HCEC 1CT (cell line): ENCODE measurements around the gene RBBP7.

Experiments used
- DNase-seq: peaks from one replicate; pipeline ENCODE4 v3.0.0-alpha.2; 2017

The RBBP7 gene

GRCh38 chrX:16862829-16863228 lies 7.3 kb downstream of the RBBP7 start:
- no peak for DNase-seq

- DNase-seq, result no peak
Measured at GRCh38 chrX:16856744-16857143, 13.4 kb downstream of the RBBP7 start.

DNA sequence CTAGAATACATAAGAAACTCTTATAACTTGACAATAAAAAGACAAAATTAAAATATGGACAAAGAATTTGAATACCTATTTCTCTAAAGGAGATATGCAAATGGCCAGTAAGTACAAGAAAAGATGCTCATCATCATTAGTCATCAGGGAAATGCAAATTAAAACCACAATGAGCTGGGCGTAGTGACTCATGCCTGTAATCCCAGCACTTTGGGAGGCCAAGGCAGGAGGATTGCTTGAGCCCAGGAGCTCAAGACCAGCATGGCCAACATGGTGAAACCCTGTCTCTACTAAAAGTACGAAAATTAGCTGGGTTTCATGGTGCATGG lies 14.1 kb downstream of the RBBP7 start:
- peak; percentile 70 for DNase-seq

DNA sequence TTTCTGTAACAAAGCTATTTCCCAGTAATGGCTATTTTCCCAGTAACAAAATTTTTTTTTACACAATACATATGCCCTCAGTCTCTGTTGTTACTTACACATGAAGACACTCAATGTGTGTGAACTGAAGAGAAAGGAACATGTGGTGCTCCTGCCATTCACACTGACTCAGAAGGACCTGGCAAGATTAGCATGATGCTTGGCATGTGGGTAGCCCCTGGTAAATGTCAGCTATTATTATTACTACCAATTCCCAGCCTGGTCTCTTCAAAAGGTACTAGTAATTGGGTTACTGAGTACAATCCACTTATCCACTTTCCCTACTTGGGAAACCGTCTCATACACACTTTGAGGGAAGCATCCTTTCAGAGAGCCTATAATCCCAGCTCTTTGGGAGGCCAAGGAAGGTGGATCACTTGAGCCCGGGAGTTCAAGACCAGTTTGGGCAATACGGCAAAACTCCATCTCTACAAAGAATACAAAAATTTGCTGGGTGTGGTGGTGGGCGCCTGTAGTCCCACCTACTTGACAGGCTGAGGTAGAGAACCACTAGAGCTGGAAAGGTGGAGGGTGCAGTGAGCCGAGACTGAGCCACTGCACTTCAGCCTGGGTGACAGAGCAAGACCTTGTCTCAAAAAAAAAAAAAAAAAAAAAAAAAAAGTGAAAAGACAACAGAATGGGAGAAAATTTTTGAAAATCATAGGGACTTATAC lies 14.6 kb downstream of the RBBP7 start:
- no peak for DNase-seq

GRCh38 chrX:16853537-16853936 lies 16.6 kb downstream of the RBBP7 start:
- DNase-seq, result no peak

- no peak for DNase-seq
Measured at GRCh38 chrX:16852617-16853179, 17.5 kb downstream of the RBBP7 start.

GRCh38 chrX:16851827-16852226 lies 18.3 kb downstream of the RBBP7 start:
- no peak for DNase-seq

GRCh38 chrX:16851421-16851820 lies 18.7 kb downstream of the RBBP7 start:
- no peak for DNase-seq

DNA sequence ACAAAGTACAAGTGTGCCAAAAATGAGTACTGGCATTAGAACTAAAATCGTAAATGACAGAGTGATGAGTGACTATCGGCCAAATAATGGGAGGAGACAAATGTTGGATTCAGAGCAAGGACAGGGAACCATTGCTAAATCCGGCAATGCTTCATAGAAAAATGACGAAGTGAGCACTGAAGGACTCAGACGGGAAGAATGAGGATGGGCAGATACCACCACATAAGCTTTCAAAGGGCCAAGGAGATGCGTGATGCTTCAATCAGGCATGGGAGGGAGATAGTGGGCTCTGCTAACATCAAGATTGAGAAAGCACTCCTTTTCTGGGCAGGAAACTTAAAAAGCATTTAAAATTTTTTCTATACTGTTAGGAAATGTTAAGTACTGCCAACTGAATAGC lies 21.6 kb downstream of the RBBP7 start:
- DNase-seq, result peak; percentile 67

GRCh38 chrX:16845686-16846085 lies 24.5 kb downstream of the RBBP7 start:
- no peak for DNase-seq

- DNase-seq, result no peak
Measured at GRCh38 chrX:16843208-16843909, 26.8 kb downstream of the RBBP7 start.

- no peak for DNase-seq
Measured at GRCh38 chrX:16842684-16843083, 27.5 kb downstream of the RBBP7 start.

DNA sequence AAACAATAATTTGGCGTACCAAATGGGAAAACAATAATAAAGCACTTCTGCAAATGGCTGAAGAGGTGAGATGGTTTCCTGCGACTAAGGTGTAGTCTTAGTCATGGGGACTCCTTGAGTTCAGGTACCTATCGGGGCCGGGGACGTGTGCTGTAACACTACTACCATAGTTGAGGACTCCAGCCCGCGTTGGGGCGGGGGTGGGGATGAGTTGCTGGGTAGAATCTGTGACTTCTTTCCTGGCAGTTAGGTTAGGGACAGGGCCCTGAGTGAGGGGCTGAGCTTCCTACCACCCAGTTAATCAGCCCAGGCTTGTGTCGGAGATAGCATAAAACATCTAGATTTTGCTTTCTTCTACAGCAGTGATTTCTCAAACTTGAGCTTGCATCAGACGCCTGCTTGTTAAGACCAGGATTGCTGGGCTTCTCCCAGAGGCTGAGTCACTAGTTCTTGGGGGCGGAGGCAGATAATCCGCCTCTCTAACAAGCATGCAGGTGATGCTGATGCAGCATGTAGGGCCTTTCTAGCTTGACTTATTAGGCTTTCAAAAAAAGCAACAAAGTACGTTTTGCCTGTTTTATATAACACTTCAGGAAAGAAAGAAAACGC lies 30.2 kb downstream of the RBBP7 start:
- peak; percentile 74 for DNase-seq

GRCh38 chrX:16839219-16839851 lies 30.8 kb downstream of the RBBP7 start:
- no peak for DNase-seq

GRCh38 chrX:16838202-16839066 lies 31.7 kb downstream of the RBBP7 start:
- peak; percentile 68 for DNase-seq

GRCh38 chrX:16836371-16836770 lies 33.8 kb downstream of the RBBP7 start:
- DNase-seq, result no peak

GRCh38 chrX:16834806-16835205 lies 35.4 kb downstream of the RBBP7 start:
- DNase-seq, result no peak

- DNase-seq, result no peak
Measured at GRCh38 chrX:16832301-16832700, 37.9 kb downstream of the RBBP7 start.

GRCh38 chrX:16828124-16828908 lies 41.8 kb downstream of the RBBP7 start:
- peak; percentile 26 for DNase-seq

DNA sequence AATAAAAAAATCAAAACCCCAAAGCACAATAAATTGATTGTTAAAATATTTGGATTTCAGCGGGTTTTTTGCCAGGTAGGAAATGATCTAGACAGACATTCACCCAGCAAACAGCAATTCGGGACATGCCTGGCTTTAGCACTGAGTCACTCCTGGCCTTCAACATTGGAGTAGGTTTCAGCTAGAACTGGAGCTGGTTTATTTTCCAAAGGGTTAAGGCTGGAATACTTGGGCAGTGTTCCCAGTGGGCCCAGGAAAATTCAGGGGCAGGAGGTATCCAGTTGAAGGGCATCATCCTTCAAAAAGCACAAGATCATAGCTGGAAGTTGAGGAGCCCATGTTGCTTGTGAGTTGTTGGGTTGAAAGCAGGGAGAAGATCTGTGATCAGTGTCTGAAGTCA lies 42.9 kb downstream of the RBBP7 start:
- no peak for DNase-seq

DNA sequence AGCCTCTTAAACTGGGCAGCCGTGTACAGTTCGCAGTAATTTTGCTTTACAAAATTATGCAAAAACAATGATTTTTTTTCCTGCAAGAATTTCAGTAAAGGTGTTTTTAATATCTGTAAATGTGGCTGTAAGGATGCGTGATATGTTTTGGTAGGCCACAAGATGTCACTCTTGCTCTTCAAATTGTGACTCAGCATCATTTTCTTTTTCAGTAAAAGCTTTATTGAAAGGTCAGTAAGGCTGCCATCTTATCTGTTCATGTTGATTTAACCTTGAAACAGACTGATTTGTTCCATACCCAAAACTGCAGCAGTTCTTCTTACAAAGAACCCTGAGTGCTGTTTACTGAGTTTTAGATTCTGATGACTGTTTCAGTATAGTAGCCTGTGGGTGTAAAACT lies 44.0 kb downstream of the RBBP7 start:
- DNase-seq, result peak; percentile 62
